Retina (tissue), 1 donor: ENCODE results near the gene CAPN15.

Source experiments
- DNase-seq: peaks from one replicate; pipeline ENCODE4 v3.0.0-alpha.2; 2016

The CAPN15 gene

DNA sequence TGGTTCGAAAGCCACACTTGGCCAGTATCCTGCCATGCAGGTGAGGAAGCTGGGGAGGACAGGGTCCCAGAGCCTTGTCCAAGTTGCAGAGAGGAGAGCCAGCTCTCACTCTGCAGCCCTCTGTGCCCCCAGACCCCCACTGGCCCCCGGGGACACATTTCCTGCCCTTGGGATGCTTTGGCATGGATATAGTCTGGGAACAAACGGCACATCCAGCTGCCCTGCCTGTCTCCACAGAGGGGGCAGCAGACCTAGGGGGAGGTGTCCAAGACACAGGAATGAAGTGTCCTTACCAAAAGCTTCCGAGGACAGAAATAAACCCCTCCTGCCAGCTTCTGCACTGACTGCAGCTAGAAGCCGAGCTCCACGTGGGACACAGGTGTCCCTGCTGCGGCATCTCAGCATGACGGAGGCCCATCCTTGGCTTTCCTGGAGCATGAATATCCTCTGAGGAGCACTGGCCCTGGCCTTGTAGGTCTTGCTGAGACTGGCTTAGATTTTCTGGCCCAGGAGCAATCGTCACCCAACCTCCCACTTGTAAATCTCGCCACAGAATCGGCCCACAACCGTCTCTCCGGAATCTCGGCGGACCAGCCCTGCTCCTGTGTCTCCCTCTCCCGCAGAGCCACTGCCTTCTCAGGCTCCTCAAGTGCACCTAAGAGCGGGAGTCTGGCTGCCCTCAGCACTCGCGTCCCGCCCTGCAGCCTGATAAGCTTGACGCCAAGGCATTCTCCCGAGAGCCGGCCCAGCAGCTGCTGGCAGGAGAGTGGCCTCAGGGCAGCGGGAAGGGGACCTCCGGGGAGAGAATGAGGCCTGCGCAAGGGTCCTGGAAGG, 1.1 kb upstream of the CAPN15 start:
- DNase-seq = no peak

DNA sequence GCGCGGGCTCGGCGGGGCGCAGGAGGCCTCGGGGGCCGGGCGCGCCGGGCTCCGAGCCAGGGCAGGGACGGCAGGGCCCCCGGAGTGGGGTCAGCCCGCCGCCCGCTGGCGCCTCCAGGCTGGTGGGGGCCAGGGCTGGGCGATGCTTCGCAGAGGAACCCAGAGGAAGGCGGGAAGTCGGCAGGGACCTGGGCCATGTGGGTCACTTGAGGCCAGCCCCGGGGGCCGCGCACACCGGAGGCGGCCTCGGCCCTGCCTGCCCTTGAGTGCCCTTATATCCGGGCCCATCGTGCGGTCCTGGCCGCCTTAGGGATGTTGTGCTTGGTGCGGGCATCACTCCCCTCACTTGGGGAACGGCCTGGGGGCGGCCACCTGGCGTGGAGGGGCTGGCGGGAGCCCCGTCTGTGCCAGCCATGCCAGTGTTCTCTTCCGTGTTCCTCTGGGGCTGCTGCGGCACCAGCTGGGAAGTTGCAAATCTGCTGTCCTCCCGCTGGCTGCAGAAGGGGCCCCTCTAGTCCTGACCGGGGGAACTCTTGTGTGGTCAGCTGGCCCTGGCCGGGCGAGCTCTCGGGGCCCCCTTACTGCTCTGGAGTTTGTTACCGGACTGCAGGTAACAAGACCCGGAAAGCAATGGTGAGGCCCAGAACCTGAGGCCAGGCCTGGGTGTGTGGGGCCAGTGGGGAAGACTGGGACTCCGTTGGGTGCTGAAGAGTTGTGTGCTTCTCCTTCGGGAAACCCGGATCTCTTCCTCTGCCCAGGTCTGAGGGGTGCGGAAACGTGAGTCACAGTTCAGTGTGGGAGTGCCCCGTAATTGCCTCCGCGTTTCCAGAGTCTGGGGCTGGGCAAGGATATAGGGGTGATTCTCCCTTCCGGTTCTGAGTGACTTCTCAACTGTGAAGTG, 849 bp downstream of the CAPN15 start:
- DNase-seq = peak; percentile 63

DNA sequence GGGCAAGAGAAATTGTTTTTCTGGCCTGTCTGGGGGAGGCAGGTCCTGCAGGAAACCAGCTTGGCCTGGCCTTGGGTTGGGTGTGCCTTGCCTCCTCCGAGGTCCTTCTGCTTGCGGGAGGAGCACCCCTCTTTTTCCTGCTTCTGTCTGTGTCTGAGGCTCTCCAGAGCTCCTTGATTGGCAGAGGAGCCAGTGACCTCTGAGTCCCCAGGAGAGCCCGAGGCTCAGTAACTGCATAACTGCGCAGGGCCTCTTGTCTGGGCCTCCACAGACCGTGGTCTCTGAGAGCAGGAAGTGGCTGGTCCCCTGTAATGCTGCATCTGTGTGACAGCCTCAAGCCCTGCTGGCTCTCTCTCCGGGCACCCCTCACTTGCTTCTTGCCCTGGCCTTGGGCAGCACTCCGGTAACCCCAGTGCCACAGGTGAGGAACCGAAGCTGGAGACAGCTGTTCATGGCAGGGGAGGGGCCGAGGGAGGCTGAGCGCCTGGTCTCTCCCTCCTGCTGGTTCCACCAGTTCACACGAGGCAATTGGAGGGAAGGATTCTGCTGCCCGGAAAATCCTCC, 1.6 kb downstream of the CAPN15 start:
- no peak for DNase-seq

DNA sequence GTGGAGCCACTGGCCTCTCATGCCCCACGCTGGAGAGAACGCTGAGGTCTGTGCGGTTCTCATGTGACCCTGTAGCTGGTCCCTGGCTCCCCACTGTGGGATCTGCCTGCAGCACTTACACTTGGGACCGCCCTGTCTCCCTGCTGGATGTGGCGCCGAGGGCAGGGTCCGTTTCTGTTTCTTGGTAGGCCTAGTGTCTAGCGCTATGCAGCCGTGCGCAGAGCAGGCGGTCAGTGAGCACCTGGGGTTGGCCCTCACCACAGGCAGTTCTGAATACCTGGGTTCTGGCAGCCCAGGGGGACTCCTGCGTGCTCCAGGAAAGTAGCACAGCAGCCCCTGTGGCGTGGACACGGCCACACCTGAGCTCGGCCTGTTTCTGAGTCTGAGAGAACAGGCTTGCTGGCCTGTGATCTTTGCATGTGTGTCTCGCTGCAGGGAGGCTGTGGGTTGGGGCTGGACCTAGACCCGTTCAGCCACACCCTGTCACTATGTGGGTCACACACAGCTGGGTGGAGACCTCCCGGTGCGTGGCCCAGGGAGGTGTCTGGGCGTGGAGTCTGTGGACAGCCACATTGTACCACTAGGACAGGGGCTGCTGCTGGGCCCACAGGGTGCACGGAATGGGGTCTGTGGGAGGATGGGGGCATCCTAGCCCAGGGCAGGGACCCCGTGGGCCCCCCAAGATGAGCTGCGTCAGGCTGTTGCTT, 2.8 kb downstream of the CAPN15 start:
- no peak for DNase-seq

DNA sequence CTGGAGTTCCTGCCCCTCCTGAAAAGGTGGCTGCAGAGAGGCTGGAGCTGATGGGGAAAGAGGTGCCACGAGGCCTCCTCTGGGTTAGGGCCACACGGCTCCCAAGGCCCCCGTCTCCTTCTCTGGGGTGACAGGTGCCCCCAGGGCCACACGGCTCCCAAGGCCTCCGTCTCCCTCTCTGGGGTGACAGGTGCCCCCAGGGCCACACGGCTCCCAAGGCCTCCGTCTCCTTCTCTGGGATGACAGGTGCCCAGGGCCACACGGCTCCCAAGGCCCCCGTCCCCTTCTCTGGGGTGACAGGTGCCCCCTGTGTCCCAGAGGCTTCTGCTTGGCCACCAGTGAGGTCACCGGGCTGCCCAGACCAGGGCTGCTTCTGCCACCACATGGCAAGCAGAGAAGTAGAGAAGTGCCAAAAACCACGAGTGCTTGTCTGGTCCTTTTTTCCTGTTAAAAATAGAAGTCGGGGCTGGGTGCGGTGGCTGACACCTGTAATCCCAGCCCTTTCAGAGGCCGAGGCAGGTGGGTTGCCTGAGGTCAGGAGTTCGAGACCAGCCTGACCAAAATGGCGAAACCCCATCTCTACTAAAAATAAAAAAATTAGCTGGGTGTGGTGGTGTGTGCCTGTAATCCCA, 4.1 kb downstream of the CAPN15 start:
- DNase-seq = no peak

DNA sequence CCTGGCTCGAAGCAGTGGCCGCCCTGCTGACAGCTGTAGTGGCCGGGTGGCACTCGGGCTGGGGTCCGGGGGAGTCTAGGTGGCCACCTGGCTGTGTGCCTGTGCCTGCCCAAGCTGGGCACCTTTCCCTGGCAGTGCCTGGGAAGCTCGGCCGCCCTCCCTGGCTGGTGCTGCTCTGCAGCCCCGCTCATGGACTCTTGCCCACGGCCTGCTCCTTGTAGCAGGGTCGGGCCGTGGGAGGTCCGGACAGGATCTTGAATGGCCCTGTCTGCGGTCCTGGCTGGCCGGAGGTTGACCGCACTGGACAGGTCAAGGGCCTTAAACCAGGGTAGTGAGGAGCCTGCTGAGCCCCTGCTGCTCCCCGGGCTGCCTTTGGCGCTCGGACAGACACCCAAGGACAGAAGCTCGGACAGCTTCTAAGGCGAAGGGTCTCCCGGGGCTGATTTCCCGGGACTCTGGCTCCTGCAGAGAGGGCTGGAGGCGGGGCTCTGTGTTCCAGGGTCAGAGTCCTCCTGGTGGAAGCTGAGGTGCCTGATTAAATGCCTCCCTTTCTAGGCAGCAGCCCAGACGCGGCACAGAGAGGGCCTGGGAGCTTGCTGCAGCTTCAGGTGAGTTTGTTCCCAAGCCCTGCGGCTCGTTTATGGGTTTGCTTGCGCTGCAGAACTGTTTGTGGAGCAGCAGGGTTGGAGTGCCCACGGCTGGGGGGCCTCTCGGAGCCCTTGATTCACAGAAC, 6.0 kb downstream of the CAPN15 start:
- DNase-seq = no peak

DNA sequence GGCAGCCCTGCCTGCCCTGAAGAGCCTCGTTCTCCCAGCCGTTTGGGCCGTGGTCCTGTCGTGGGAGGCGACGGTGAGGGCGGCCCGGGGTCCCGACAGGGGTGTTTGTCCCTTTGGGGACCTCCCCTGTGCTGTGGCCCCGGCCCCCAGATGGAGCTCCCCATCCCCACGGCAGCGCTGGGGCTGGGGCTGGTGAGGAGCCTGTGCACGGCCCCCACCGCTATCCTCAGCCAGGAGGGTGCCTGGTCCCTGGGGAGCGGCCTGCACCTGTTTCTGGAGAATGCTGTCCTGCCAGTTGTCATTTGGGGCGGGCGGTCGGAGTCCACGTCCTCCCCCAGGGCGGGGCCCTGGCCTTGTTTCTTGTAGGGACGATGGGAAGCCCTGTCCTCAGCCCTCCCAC, 6.6 kb downstream of the CAPN15 start:
- no peak for DNase-seq

DNA sequence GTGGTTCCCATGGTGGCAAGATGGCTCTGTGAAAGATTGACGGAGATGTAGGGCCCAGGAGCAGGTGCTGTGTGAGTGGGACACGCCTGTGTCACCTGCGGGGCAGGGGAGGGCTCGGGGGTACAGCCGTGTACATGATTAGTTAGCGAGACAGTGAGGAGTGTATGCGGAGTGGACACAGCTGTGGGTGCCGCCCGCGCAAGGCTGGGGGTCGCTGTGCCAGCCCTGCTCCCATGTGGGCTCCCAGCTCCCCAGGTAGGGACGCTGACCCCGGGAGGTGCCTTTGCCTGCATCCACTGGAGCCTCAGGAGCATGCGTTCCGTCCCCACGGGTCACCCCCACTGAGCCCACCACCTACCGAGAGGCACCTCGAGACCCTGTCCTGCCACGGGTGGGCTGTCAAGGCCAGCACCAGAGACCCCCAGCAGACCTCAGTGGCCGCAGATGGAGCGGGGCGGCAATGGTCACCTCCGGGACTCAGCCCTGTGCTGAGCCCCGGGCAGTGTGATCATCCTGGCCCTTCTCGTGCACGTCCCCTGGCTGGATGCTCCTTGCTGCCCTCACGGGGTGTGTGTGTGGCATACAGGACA, 7.4 kb downstream of the CAPN15 start:
- DNase-seq = no peak

DNA sequence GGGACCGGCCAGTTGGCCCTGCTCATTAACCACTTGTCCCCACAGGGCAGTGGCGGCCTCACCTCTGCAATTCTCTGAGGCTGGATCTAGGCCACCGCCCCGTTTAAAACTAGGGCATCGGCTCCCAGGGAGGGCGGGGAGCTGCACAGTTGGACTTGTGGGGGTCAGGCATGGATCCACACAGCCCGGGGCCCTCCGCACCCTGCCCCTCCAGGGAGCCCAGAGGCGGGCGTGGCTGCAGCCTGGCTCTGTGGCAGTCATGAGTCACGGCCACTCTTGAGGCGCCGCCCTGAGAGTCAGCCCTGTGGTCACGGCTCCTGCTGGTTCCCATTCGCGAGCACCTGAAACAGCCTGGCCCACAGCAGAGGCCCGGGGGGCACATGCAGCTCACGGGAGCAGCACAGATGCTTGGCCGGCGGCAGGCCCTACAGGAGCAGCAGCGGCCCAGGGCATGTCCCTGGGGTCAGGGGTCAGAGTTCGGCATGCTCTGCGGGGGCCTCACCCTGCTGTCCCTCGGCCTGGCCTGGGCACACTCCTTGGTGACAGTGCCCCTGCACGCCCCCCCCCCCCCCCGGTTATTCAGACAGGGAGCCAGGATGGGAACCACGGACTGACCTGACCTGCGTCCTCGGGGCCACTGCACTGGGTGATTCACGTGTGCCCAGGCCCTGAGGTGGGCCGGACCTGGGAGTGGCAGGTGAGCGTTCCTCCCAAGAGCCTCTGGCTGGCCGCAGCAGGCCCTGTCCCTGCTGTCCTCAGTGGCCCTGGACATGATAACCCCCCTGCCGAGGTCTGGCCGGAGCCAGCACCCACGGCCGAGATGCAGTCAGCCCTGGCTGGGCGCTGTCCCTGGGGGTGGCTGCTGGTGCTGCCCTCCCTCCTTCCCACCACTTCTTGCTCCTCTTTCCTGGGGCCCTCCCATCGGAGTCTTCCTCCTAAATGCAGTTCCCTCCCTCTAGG, 8.2 kb downstream of the CAPN15 start:
- DNase-seq = no peak

DNA sequence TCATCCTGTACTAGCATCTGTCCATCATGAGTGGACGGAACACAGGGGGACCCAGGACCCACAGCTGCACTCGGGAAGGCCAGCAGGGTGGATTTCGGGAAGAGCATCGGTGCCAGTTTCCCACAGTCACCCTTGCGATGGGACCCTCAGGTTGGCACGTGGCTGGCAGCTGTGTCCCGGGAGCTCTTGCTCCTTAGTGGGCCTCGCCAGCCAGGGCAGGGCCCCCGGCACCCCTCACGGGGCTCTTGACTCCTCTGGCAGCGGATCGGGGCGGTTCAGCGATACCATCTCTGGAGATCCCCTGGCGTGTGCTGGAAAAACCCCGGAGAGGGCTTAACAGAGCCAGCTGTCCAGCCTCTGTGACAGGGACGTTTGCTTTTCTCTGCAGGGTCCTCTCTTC, 9.2 kb downstream of the CAPN15 start:
- DNase-seq = no peak

DNA sequence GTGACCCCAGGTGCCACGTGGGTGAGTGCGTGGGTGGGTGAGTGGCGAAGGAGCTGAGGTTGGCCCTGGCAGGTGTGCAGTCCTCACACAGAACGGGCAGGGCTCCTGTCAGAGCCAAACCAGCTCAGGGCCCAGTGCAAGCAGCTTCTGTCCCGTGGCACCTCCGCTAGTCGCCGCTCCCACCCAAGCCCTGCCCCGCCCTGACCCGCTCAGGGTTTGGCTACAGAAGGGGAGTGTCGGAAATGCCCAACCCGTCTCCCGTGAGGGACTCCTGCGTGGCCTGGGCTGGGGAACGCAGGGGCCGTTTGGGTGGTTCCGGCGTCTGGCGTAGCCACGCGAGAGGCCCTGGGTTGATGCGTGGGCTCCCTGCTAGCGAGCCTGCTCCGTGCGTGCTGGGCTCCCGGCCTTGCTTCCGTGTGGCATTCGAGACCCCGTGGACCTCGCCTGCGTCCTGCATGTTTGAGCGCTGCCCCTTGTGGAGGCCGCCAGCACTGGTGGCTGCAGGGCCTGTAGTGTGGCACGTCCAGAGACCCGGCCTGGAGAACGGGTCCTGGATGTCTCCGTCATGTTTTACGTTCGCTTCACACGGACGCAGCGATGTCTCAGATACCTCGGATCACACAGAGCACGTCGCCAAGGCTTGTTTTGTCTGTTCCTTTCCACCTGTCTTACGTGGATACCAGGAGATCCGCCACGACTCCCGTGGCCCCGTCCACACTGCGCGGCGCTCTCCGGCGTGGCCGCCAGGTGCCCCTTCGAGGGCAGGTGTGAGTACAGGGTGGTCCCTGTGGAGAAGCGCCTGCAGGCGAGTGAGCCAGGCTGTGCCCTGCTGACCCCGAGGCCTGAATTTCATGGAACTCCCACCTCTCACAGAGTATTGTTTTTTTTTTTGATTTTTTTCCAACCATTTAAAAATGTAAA, 10.2 kb downstream of the CAPN15 start:
- DNase-seq = no peak

DNA sequence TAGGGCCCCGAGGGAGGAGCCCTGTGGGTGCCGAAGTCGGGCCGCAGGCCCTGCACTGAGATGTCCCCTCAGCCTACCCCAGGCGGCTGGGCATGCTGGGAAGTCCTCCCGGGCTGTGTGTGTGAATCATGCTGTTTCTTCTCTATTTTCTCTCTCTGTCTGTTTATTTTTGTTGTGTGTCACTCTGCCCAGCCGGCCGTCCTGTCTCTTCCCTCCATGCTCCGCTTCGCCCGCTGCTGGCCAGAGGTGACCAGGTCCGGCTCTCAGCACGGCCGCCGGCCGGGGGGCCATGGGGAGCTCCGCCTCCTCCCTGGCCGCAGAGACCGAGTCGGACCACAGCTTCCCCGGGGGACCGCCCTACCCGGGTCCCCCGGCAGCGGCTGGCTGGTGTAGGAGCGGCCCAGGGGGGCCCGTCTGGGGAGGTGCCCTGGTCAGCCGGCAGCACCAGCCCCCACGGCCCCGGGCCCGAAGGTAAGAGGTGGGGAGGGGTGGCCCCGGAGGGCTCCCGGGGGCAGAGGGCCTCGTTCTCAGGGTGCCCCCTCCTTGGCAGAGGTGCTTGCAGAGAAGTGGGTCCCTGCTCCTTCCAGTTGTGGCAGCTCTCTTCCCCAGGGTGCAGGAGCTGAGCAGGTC, 12.5 kb downstream of the CAPN15 start:
- no peak for DNase-seq

DNA sequence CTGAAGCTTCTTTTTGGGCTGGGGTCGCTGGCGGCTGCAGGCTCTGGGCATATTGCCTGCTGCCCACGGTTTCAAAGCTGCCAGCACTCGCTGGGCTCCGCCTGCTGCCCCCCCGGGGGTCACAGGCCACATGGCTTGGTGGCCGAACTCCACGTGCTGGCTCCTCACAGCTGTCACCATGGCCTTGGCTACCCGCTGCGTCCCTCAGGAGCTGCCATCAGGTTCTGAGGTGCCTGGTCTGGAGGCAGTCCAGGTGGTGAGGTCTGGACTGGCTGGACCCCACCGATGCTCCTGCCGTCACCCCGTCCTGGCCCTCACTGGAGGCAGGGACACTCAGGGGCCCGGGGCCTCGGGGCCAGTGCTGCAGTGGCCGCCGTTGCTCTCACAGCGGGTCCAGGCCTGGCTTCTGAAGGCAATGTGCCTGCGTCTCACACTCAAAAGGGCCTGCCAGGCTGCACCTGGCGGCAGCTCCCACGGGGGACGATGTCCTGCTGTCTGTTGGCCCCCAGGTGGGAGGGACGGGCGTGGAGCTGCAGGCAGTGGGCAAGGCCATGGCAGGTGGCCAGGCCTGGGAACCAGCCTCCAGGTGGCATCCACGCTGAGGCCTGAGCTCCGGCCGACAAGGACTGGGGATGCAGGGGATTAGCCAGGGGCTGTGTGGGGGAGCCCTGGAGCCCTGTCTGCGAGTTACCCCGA, 13.3 kb downstream of the CAPN15 start:
- no peak for DNase-seq

DNA sequence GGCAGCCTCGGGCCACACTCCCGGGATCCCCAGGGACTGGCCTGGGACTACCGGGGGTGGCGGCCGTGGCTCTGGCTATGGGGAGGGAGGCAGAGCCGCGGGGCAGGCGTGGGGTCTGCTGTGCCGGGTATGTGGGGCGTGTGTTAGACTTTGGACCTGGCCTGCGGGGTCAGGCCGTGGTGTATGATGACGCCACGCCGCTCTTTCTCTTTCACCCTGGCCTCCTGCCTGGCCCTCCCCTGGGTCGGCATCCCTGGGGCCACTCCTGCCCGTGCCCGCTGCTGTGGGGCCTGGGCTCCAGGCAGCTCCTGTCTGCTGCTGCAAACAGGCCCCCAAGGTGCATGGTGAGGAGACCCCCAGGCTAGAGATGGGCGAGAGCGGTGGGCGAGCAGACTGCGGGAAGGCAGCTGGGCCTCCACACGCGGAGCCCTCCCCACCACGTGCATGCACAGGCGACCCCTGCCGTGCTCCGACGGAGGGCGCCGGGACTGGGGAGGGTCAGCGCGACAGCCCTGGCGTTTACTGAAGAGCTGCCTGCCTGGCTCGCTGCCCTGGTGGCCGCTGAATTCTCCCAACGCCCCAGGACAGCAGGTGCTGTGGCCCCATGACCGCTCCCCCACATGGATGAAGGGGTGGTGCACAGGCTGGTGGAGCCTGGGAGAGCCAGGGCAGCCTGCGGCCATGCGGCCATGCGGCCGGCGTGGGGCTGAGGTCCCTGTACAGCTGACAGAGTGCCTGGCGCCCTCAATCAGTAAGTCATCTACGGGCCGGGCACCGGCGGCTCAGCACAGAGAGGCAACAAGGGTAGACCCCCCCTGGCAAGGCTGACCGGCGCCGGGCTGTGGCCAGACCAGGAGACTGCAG, 16.0 kb downstream of the CAPN15 start:
- peak; percentile 56 for DNase-seq

DNA sequence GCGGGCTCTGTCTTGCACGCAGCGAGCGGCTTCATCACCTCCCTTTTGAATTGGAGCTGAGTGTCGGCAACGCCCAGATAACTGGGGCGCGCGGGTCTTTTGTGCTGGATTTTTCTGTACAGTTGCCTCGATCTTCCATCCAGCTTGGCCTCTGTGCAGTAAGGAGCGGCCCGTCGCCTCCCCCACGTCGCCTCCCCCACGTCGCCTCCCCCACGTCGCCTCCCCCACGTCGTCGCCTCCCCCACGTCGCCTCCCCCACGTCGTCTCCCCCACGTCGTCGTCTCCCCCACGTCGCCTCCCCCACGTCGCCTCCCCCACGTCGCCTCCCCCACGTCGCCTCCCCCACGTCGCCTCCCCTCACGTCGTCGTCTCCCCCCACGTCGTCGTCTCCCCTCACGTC, 17.0 kb downstream of the CAPN15 start:
- DNase-seq = no peak

DNA sequence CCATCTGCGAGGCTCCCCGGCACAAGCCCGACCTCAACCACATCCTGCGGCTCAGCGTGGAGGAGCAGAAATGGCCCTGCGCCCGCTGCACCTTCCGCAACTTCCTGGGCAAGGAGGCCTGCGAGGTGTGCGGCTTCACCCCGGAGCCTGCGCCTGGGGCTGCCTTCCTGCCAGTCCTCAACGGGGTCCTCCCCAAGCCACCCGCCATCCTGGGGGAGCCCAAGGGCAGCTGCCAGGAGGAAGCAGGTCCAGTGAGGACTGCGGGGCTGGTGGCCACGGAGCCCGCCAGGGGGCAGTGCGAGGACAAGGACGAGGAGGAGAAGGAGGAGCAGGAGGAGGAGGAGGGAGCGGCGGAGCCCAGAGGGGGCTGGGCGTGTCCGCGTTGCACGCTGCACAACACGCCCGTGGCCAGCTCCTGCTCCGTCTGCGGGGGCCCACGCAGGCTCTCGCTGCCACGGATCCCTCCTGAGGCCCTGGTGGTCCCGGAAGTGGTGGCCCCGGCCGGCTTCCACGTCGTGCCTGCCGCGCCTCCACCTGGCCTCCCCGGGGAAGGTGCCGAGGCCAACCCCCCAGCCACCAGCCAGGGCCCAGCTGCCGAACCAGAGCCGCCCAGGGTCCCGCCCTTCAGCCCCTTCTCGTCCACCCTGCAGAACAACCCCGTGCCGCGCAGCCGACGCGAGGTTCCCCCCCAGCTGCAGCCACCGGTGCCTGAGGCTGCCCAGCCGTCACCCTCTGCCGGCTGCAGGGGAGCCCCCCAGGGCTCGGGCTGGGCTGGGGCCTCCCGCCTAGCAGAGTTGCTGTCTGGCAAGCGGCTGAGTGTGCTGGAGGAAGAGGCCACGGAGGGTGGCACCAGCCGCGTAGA, 19.6 kb downstream of the CAPN15 start:
- peak; percentile 70 for DNase-seq
